Gastroesophageal sphincter (tissue), 4 donors: ENCODE measurements around the gene FAM234A. TPM values are rescaled to one million over a fixed set of nuclear protein-coding genes. Genes with fewer than 3 reads are reported as not detected.

ENCODE experiments used
- ATAC-seq: fragments of 150-250 bp; one replicate; pipeline ENCODE4 v1.9.1; 2016; ENCODE audit warnings: mild to moderate bottlenecking, moderate library complexity
- H3K27ac ChIP-seq, 4 donors: fragments of 200-600 bp; sonication (generic) in 3 of 4; 1 replicate in 3 of 4; 2 replicates in 1 of 4; pipeline ENCODE4 v1.5.1; 2016 to 2019
- H3K27me3 ChIP-seq: fragments of 200-600 bp; sonication (generic); one replicate; pipeline ENCODE4 v1.5.1; 2019
- H3K36me3 ChIP-seq, 2 donors: fragments of 200-600 bp; sonication (generic); one replicate each; pipeline ENCODE4 v1.5.1; 2019; ENCODE audit warnings: control low read depth in 1 of 2
- H3K4me1 ChIP-seq, 3 donors: fragments of 200-600 bp; sonication (generic); 1 replicate in 2 of 3; 2 replicates in 1 of 3; pipeline ENCODE4 v1.5.1; 2016 to 2019; ENCODE audit warnings: control low read depth in 2 of 3
- H3K4me3 ChIP-seq, 2 donors: fragments of 200-600 bp; sonication (generic); one replicate each; pipeline ENCODE4 v1.5.1; 2019; ENCODE audit warnings: mild to moderate bottlenecking in 1 of 2, moderate library complexity in 1 of 2
- H3K9me3 ChIP-seq, 3 donors: fragments of 200-600 bp; sonication (generic); one replicate each; pipeline ENCODE4 v1.5.1; 2017 to 2019; ENCODE audit warnings: control low read depth in 2 of 3
- CTCF ChIP-seq, 4 experiments: fragments of 200-600 bp in 2 of 4; fragments of 450-650 bp in 2 of 4; sonication (generic) in 1 of 4; IDR thresholded peaks; one replicate each; pipeline ENCODE4 v1.5.1; 2017 to 2019; ENCODE audit warnings: antibody characterized with exemption in 4 of 4, mild to moderate bottlenecking in 2 of 4, moderate library complexity in 2 of 4
- EP300 ChIP-seq: sonication (generic); formaldehyde crosslinking; IDR thresholded peaks from one replicate; pipeline ENCODE4 v1.6.1; 2017; ENCODE audit warnings: antibody characterized with exemption, mild to moderate bottlenecking
- POLR2A ChIP-seq, 2 donors: fragments of 450-650 bp; IDR thresholded peaks; one replicate each; pipeline ENCODE4 v1.6.1; 2017; ENCODE audit warnings: antibody characterized with exemption in 2 of 2, mild to moderate bottlenecking in 2 of 2, moderate library complexity in 1 of 2
- POLR2AphosphoS5 ChIP-seq: sonication (generic); formaldehyde crosslinking; IDR thresholded peaks from one replicate; pipeline ENCODE4 v1.6.1; 2017; ENCODE audit warnings: antibody characterized with exemption
- WGBS, 2 donors: methylation state at CpG; one replicate each; pipeline ENCODE4 v1.1.5; 2018; ENCODE audit warnings: low coverage in 1 of 2; 5-methylcytosine and 5-hydroxymethylcytosine counted together
- total RNA-seq, 4 donors: library from RNA; depleted of rRNA; stranded (reverse); fragments of >200 nt; gene quantifications; one replicate each; pipeline ENCODE4 v1.1.0, GENCODE V29; 2016

The FAM234A gene
- total RNA-seq, 4 donors from 2014 or later: 54.5 to 123 (median 93.2) TPM

- Histone ChIP-seq H3K36me3 (peaks cover 0 to 80% of the 10 kb centered on the region in 2 donors), H3K27me3 (no peaks in the 10 kb centered on the region), H3K27ac (no peak overlapping the region), H3K4me1 (no peaks in the 10 kb centered on the region), H3K9me3 (no peaks in the 10 kb centered on the region), H3K4me3 (no peak overlapping the region)
- ATAC-seq: no peak
- TF ChIP-seq POLR2A (IDR thresholded peaks at IDR 0.05): no peak
- TF ChIP-seq POLR2AphosphoS5: no peak
- TF ChIP-seq EP300: no peak
- TF ChIP-seq CTCF (IDR thresholded peaks at IDR 0.05): no peak
- no CpG with 5 or more reads among the region's 25 CpGs for WGBS, 2 donors
Measured at GRCh38 chr16:290015-290680, 55.5 kb downstream of the FAM234A start.

- peaks cover 0 to 83% of the 10 kb centered on the region in 2 donors for H3K36me3 ChIP-seq
- 78% methylated on average over 5 of the region's 50 CpGs; no CpG with 5 or more reads in 1 of the 2 donors for WGBS, 2 donors
Measured at GRCh38 chr16:290681-291405, 56.2 kb downstream of the FAM234A start.

GRCh38 chr16:291539-291938, 56.9 kb downstream of the FAM234A start:
- Histone ChIP-seq H3K4me3 (no peak overlapping the region), H3K4me1 (no peaks in the 10 kb centered on the region), H3K27me3 (no peaks in the 10 kb centered on the region), H3K9me3 (no peaks in the 10 kb centered on the region), H3K36me3 (peaks cover 0 to 87% of the 10 kb centered on the region in 2 donors), H3K27ac (no peak overlapping the region)
- TF ChIP-seq POLR2AphosphoS5 (no peak), CTCF (IDR thresholded peaks at IDR 0.05) (no peak), POLR2A (IDR thresholded peaks at IDR 0.05) (no peak), EP300 (no peak)
- WGBS, 2 donors: 94% methylated on average over 5 of the region's 17 CpGs; no CpG with 5 or more reads in 1 of the 2 donors
- ATAC-seq: no peak

More at GRCh38 chr16:290681-291405, 56.2 kb downstream of the FAM234A start:
- no peak overlapping the region for H3K27ac ChIP-seq
- H3K9me3 ChIP-seq: no peaks in the 10 kb centered on the region
- no peak for TF ChIP-seq CTCF (IDR thresholded peaks at IDR 0.05)
- TF ChIP-seq POLR2AphosphoS5: no peak
- TF ChIP-seq POLR2A (IDR thresholded peaks at IDR 0.05): no peak
- TF ChIP-seq EP300: no peak
- no peaks in the 10 kb centered on the region for H3K4me1 ChIP-seq
- no peaks in the 10 kb centered on the region for H3K27me3 ChIP-seq
- no peak for ATAC-seq
- H3K4me3 ChIP-seq: no peak overlapping the region

GRCh38 chr16:293043-293775, 58.6 kb downstream of the FAM234A start:
- no CpG with 5 or more reads among the region's 32 CpGs for WGBS, 2 donors
- H3K27ac ChIP-seq: no peak overlapping the region
- H3K4me1 ChIP-seq: no peaks in the 10 kb centered on the region
- H3K4me3 ChIP-seq: no peak overlapping the region
- ATAC-seq: no peak
- TF ChIP-seq POLR2A (IDR thresholded peaks at IDR 0.05) (no peak), CTCF (IDR thresholded peaks at IDR 0.05) (no peak), EP300 (no peak), POLR2AphosphoS5 (no peak)
- H3K9me3 ChIP-seq: no peaks in the 10 kb centered on the region
- no peaks in the 10 kb centered on the region for H3K27me3 ChIP-seq
- H3K36me3 ChIP-seq: peaks cover 0 to 87% of the 10 kb centered on the region in 2 donors
